NCI-H2196 (cell line): Measurements from ENCODE around the gene TPK1.
"Not testable (repeated sequence)": the region's sequence is repeated elsewhere in the genome, so short reads cannot be mapped to it uniquely, and the experiment has no call there.

Experiments used
- DNase-seq: peaks from one replicate; lab custom pipeline; 2025; ENCODE audit not compliant: unreplicated experiment; lab: John Stamatoyannopoulos, UW

Gene TPK1

DNA sequence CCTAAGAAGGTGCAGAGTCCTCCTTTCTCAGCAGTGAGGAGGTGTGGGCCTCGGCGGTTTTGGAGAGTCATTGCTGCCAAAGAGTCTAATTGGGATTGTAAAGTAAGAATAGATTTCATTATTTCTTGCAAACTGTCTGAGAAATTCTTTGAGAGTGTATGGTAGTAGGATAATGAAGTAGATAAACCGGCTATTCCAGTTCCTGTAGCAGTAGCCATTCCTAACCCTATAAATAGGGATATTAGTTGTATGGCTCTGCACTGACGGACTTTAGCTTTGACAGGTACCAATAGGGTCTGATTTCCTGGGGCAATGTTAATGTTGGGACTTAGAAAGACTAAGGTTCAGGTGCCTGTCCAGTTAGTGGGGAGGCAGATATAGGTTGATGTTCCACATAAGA lies 416.9 kb downstream of the TPK1 start:
- DNase-seq, result not testable (repeated sequence)

DNA sequence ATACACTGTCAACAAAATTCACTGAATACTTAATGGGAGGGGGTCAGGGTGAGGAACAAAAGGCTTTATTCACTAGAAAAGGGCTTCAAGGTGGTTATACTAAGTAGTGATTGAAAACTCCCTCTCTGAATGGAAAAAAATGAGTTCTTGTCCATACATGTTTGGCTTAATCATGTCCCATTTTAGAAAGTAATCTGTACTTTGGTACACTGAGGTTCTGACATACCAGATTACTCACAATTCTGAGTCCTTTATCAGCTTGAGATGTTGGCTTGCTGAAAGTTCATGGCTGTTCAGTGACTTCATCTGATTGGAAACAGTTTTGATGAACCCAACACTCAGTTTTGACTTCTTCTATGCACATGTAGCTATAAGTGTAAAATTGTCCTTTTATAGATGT lies 419.5 kb downstream of the TPK1 start:
- no peak for DNase-seq

- no peak for DNase-seq
Observed at GRCh38 chr7:144415858-144416257, 420.0 kb downstream of the TPK1 start.

DNA sequence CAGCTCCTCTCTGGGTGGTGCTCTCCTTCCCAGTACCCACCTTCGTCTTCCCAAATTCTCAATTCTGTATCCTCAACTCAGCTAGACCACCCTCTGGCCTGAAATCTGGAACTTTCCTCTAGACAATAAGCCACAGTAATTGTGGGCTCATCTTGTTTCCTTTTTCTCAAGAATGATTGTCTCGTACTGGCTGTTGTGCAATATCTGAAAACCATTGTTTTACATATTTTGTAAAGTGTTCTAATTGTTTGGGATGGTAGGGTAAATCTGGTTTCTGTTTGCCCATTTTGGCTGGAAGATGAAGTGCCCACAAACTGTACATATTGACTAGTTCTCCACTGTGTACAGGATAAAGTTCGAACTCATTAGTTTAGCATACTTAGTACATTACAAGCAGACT lies 421.0 kb downstream of the TPK1 start:
- no peak for DNase-seq

GRCh38 chr7:144410441-144410840 lies 425.4 kb downstream of the TPK1 start:
- no peak for DNase-seq

DNA sequence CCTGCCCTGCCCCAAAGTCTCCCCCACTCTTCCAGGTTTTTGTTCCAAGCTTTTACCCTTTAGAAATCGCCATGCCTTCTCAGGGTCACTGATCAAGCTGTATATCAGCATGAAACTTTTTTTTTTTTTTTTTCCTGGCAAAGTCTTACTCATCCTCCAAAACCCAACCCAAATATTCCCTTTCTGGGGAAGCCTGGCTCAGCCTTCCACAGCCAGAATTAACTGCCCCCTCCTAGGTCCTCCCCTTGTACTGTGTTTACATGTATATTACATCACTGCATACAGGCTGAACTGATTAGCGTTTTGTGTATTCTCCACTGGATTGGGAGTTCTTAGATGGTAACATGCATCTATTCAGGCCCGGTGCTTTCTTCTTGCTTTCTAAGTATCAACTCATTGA lies 427.7 kb downstream of the TPK1 start:
- no peak for DNase-seq

DNA sequence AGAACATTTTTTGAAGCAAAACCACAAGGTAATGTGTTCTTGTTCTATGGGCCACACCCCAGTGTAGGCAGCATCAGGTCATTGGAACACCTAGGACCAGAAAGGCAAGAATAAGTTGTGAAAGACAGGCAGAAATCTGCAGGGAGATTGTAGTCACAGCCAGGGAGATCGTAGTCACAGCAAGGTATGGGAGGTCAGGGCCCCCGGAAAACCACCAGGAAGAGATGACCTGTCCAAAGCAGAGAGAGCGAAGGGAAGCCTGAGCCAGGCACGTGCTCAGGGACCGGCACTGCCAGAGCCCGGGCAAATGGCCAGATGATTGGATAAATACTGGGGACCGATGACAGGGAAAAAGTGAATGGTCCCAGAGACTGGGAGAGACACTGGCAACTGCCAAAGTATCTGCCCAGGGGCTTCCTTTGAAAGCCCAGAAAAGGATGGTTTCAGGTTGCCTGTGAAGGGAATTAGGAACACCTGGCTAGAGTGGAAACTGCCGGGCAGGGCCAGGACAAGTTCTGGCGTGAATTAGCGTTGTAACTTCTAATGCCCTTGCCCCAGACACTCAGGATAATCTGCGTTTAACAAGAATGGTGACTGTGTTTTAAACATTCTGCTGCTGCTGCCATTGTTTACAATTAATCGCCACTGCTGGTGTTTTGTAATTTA lies 428.5 kb downstream of the TPK1 start:
- no peak for DNase-seq

DNA sequence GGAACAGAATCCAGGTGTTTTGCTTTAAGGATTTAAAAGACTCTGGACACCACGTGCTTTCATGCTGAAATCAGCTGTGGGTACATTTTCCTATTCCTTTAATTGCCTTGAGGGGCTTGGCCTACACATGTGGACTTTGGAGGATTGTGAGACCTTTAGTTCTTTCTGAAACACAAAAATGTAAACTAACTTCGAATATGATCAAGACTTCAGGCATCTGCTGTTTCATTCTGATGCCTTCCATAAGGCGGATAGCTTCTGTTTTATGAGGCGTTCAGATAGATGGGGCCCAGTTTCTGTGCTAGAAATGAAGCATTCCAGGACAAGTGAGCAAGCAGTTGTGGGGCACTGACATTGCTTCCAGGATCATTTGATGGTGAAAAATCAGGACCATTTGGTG lies 430.9 kb downstream of the TPK1 start:
- no peak for DNase-seq

DNA sequence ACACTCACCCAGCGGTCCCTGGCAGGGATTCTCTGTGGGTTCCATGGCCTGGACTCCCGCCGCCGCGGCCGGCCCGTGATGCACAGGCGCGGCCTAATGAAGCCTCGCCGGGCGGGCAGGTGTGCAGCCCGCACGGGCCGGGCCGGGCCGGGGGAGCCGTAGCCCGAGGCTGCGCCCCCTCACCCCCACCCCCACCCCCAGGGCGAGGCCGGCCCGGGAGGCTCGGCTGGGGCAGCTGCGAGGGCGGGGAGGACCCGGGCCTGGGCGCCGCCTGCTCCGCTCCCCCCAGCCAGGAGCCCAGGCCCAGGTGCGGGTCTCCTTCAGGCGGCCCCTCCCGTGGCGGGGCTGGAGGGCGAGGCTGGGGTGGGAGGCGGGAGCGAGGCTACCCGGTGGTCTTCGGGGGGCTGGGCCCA lies 432.2 kb downstream of the TPK1 start, which contains the start of gene NOBOX:
Gene NOBOX (minus strand): TSS at position 45 of the 413 bp plus-strand sequence.
- DNase-seq, result no peak

DNA sequence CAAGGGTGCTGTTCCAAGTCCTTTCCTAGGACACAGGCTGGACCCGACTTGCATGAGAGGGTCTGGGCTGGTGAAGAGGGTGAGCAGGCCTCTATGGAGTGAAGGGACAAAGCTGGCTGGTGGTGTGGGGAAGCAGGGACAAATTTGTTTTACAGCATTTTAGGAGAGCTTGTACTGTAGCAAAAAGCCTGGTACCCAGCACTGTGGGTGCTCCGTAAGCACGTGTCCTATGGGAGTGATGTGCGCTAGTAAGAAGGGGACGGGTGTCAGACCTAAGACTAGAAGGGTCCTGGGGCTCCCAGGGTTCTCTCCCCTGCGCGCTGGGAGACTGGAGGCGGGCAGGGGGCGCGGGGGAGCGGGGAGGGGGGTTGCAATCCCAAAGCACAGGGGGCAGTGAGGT lies 432.8 kb downstream of the TPK1 start:
- DNase-seq, result no peak
